SH-SY5Y (cell line): ENCODE data around the gene PGBD5.

Experiments
- GATA2 ChIP-seq: IDR thresholded peaks from 2 replicates; pipeline ENCODE4 v1.6.1; 2011; ENCODE audit warnings: mild to moderate bottlenecking, low read depth, low read length
- GATA3 ChIP-seq: IDR thresholded peaks from 2 replicates; pipeline ENCODE4 v1.6.1; 2011; ENCODE audit warnings: low read depth, mild to moderate bottlenecking, low read length, moderate library complexity

GRCh38 chr1:230268371-230269170, 157.6 kb downstream of the PGBD5 start:
- TF ChIP-seq GATA2, result no peak
- no peak for TF ChIP-seq GATA3
